CD4-positive, alpha-beta T cell treated with Interleukin-4 for 4 hours (primary cell): ENCODE data around the gene DSCAM.
"Not testable (repeated sequence)": the region's sequence is repeated elsewhere in the genome, so short reads cannot be mapped to it uniquely, and the experiment has no call there.

Experiments
- DNase-seq: peaks from one replicate; pipeline ENCODE4 v3.0.0-alpha.2; 2020

Gene DSCAM

DNA sequence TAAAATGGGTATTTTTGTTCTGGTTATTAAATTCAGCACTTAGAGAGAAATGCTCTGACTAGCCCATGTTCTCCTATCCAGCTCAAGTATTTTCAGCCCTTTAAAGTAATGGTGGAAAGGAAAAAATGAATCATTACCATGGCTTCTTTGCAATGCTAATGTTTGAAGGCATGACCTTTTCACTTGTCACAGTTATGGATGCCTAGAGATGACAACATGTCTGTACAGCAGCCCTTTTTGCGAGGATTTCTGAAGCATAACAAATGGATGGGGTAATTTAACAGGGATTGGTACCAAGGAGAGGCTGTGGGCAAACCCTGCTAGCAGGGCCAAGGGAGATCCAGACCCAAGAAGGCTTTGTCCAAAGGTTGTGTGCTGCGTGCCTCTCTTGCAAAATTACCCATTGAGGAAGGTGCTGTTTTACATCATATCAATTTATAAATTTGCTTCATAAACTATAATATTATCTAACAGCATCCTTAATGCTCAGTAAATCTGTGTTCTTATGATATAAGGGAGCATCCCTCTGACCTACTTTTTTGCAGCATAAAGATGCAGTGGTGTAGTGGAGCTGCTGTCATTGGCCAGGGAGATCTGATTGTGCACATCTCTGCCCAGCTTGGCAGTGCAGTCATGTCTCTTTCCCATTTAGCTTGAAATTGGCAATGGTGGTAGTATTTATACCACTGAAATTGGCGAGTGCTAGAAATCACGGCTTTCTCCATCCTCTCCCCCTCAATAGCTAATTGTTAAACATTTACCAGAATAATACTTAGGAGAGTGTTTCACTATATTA lies 652.6 kb downstream of the DSCAM start:
- no peak for DNase-seq

- no peak for DNase-seq
Measured at GRCh38 chr21:40191616-40192015, 655.3 kb downstream of the DSCAM start.

DNA sequence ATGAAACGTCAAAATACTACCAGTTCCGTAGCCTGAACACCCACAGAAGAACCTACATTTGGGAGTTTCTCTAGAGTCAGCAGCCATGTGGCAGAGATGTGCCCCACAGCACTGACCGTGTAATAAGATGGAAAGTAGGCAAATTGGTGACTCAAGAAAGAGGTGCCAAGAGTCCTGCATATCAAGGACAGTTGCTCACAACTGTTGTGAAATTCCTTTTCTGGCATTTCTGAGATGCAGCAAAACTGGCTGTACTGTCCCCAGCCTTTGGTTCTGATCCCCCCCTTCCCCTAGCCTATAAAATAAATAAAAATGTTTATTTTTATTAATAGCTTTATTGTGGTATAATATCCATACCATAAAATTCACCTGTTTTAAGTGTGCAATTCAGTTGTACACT lies 655.8 kb downstream of the DSCAM start:
- DNase-seq = no peak

DNA sequence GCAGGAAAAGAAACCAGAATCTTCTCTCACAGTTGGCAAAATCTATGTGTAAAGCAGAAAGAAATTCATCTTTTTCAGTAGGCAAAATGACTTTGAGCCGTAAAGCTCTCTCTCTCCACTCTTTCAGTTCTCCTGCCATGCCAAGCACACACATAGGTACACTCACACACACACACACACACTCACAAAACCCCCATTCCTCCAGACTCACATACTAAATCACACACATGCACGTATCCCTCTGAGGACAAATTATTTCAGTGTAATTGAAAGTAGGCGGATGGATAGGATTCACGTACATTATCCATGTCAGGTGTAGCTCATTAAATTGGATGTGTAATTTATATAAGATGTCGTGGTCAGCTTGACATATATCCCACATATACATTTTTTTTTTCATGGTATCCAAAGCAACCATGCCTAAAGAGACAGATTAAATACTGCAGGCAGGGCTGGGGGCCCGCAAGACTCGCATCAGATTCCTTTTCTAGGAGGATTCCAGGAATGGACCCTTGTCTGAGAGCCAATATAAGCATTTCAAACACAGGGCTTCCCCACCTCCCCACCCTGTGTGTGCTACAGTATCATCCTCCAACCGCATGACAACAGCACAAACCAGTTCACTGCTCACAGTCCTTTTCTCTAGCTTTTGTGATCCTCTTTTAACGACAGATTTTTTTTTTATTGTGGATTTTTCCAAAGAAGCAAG lies 658.9 kb downstream of the DSCAM start:
- no peak for DNase-seq

DNA sequence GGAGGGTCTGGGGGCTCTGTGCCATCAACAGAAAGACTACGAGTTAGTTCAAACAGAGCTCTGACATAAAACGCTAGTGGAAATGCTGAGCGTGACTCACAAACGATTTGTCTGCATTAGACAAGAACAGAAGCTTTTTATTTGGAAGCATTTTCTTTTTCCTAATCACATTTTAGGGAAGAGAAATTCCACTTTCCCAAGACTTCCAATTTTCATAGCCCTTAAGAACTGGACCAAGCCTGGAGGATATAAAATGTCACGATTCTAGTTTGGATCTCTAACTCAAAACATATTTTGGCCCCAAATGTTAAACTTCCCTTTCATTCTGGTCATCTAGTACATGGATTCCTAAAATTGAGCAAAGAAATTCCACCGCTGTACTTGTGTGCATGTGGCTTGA lies 659.7 kb downstream of the DSCAM start:
- DNase-seq = no peak

DNA sequence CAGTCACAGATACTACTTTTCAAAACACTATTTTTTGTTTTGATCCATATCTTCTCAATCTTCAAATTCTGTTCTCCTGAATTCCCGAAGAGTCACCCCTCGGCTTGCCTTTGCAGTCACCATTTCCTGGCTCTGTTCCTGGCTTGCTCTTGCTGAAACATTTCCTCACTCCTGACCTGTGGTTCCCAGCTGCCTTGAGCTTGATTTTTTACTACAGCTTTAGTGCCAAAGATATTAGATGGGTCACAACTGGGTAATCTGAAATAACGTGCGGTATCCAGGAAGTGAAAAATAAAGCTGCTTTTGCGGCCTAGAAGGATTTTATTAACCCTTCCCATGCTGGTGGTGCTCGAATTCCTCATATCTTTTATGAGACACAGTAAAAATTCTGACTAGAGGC lies 660.9 kb downstream of the DSCAM start:
- DNase-seq = no peak

DNA sequence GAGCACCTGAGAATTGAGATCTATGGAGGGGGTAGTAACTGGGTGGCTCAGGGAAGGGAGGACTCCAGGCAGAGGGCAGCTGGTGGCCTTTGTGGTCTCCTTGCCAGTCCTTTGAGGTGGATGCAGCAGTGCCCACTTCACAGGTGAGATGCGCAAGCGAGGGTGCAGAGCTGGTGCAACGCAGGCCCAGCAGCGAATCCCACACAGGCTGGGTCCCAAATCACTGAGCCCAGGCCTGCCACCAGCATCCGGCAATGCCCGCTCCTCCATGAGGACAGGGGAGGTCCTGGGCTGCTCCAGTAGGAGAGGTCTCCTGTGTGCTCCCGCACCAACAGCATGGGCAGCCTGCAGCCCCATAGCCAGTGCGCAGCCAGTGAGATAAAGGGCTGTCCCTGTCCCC lies 661.8 kb downstream of the DSCAM start:
- DNase-seq = no peak

- not testable (repeated sequence) for DNase-seq
Measured at GRCh38 chr21:40182491-40182890, 664.5 kb downstream of the DSCAM start.

GRCh38 chr21:40179166-40179565 lies 667.8 kb downstream of the DSCAM start:
- DNase-seq = no peak

DNA sequence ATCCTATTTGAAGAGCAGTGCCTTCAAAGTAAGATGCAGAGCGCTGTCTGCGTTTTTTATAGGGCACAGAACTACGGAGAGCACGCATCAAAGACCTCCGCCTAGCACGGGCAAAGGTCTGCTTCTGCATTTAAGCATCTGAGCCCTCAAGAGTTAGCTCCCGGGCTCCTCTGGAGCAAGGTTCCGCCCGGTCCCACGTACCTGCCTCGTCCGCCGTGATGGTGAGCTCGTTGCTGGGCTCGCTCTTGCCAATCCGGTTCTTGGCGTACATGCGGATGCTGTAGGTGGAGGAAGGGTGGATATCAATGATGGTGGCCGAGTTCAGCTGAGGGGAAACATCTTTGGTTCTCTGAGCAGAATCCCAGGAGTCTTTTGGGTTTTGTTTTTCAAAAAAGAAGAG lies 668.2 kb downstream of the DSCAM start:
- DNase-seq = no peak

- no peak for DNase-seq
Measured at GRCh38 chr21:40177979-40178378, 669.0 kb downstream of the DSCAM start.

DNA sequence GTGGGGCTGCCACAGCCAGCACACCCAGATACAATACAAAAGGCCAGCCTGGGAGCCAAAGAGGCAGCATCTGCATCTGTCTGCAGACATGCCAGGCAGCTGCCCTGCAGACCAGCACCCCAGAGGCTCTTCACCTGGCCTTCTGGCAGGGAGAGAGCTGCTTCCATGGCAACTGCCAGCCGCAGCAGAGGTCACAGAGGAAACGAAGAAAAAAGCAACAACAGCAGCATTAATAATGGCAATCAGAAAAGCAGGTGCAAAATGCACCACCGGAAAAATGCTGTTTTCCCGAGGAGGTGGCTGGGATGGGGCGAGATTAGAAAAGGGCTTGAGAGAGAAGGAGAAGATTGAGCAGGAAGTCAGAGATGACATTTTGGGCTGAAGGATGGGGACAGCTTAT lies 670.2 kb downstream of the DSCAM start:
- no peak for DNase-seq

DNA sequence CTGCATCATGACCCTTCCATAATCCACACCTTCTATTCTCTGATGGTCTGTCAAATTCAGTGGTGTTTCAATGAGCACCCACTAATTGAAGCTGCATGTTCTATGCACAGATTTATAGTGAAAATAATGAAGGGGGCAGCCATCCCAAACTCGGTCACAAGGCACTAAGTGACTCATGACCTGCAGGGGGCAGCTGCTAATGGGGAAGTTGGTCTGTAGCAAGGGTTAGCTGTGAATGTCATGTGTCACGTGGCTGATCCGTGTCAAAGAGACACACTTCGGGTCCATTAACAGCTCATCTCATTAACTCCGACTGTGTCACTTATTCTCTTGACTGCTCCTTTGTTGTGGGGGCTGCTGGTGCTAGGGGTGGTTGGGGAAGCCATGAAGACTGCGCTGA lies 673.1 kb downstream of the DSCAM start:
- DNase-seq = no peak

- no peak for DNase-seq
Measured at GRCh38 chr21:40169971-40170370, 677.0 kb downstream of the DSCAM start.

DNA sequence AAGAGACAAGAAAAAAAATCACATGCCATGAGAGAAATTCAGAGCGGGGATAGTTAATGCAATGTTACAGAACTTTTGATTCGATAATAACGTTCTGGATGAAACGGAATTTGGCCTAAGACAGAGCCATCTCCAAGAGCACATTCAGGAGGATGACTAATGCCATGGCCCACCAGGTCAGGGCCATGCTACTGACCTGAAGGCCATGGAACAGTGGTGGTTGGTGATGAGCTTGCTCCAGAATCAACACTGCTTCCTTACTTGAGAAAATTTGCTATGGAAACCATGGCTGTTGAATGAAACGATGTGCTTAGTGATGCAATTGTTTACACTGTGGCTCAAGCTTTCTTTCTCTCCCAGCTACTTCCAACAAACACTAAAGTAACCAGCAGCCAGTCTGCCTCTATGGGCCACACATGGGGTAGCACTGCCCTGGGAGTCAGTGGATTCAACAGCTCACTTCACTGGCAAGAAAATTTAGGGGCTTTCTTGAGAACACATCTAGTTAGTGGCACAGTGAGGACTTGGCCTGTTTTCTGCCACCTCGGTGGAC lies 680.6 kb downstream of the DSCAM start:
- DNase-seq = no peak

DNA sequence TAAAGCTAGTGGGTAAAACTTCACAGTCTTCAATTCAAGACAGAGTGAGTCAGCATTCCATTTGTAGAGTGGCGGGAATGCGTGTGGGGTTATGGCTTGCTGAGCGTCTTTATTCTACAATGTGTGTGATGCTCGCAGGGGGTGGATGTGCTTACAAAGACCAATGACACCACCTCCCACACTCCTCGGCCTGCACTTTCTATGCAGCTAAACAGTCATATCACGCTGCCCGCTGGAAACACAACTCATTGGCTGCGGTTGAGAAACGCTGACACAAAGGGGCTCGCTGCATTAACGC lies 681.2 kb downstream of the DSCAM start:
- DNase-seq = no peak

DNA sequence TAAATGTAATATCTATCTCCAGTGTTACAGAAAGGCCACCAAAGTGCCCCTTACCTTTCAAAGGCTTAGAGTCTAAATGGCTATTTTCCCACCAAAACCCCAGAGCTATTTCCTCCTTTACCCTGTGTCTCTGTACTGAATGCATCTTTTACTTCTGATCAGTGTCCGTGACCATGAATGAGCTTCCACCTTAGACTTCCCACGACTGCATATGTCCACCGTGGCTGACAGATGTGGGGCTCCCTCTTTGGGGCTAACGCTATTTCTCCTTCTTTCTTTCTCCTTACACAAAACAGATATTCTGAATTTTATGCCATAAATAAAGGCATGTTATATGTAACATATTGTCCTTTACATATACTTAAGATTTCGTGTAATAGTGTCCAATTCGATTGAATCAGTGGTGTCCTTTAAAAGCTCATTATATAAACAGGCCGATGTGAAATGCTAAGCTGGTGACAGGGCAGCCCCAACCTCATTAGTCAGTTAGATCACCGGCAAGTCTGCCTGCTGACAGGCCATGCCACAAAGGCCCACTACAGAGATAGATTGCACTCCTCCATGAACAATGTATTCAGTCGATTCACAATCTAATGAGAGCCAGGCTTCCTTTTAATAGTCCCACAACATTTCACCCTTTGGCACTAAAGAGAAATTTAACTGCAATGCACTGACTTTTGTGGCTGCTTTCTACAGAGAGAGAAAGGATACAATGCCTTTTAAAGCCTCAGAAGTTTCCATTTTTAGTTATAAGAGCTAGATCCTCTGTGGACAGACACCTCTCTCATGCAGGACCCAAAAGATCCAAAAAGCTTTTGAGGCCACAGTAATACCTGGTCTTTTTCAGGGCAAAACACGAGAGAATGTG lies 681.8 kb downstream of the DSCAM start:
- DNase-seq = no peak

- DNase-seq = no peak
Measured at GRCh38 chr21:40162075-40162474, 684.9 kb downstream of the DSCAM start.

DNA sequence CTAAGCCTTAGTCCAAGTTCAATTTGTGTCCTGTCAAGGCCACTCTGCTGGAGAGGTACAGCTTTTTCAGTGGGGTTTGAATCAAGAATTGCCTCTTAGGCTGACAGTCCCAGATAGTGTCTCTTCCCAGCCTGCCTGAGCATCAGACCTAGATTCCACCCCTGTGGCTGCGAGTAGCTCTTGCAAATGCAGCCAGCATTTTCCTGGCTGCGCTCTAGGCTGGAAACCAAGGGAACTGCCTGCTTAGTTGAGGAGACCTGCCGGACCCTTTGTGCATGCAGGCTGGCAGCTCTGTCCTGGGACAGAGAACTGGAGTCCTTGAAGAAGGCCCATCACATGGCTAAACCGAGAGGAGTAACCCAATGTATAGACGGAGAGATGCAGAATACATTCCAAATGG lies 686.0 kb downstream of the DSCAM start:
- DNase-seq = no peak

DNA sequence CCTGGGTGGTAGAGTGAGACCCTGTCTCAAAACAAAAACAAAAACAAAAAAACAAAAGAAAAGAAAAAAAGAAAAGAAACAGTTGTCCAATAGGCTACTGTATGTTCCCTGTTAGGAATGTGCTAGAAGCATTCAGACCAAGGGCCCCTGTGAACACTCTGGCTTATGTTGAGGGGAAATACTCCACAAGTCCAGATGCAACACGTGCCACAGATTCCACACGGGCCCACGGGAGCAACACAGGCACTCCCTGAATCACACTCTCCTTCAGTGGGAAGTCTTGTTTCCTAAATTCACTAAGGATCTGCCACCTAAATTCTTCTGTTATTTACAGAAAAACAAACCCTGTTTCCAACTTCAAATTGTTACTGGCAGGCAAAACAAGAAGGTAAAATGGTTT lies 688.6 kb downstream of the DSCAM start:
- DNase-seq = no peak

- DNase-seq = no peak
Measured at GRCh38 chr21:40155563-40155962, 691.4 kb downstream of the DSCAM start.

- no peak for DNase-seq
Measured at GRCh38 chr21:40153351-40153750, 693.6 kb downstream of the DSCAM start.

- DNase-seq = no peak
Measured at GRCh38 chr21:40152476-40152875, 694.5 kb downstream of the DSCAM start.

GRCh38 chr21:40151611-40152010 lies 695.3 kb downstream of the DSCAM start:
- DNase-seq = no peak
